K562 (cell line): ENCODE measurements around the gene PACSIN1. TPM values are rescaled to one million over a fixed set of nuclear protein-coding genes. Genes with fewer than 3 reads are reported as not detected.

Experiments
- BCL6 ChIP-seq: fragments of 250-450 bp; sonication (Bioruptor Pico); IDR thresholded peaks from 2 replicates; pipeline ENCODE4 v1.4.0; 2020
- BRCA1 ChIP-seq, 2 experiments: fragments of 450-650 bp in 1 of 2; sonication (generic) in 1 of 2; formaldehyde crosslinking in 1 of 2; IDR thresholded peaks; 2 replicates each; pipeline versions ENCODE4 v1.5.0 to v1.6.1; 2017 to 2020; ENCODE audit warnings: mild to moderate bottlenecking in 1 of 2, missing genetic modification reagents in 1 of 2
- CBX2 ChIP-seq: fragments of 200-600 bp; sonication (generic); IDR thresholded peaks from one replicate; pipeline ENCODE4 v1.6.1; 2012; ENCODE audit warnings: mild to moderate bottlenecking, low read length, inconsistent platforms; ENCODE audit not compliant: insufficient read depth, poor library complexity, severe bottlenecking
- CEBPG ChIP-seq, 3 experiments: fragments of 200-800 bp in 1 of 3; sonication (Bioruptor generic) in 1 of 3; sonication (generic) in 1 of 3; formaldehyde crosslinking in 1 of 3; IDR thresholded peaks in 2 of 3; conservative IDR thresholded peaks in 1 of 3; 2 replicates each; pipeline versions ENCODE4 v1.6.1 to v1.8.0; 2016 to 2022; ENCODE audit warnings: missing compliant biosample characterization in 2 of 3, missing genetic modification characterization in 2 of 3, mild to moderate bottlenecking in 1 of 3, missing genetic modification reagents in 1 of 3
- ETV1 ChIP-seq: fragments of 450-650 bp; conservative IDR thresholded peaks from 2 replicates; pipeline ENCODE4 v1.6.1; 2016; ENCODE audit warnings: missing genetic modification characterization, control low read depth, low read depth, missing compliant biosample characterization
- GATAD2A ChIP-seq: fragments of 450-650 bp; IDR thresholded peaks from 2 replicates; pipeline ENCODE4 v1.6.1; 2017
- HNRNPLL ChIP-seq: fragments of 200-400 bp; formaldehyde crosslinking; IDR thresholded peaks from 2 replicates; pipeline ENCODE4 v1.6.1; 2017; ENCODE audit warnings: low read length, low read depth, mild to moderate bottlenecking; ENCODE audit not compliant: poor library complexity, severe bottlenecking
- IRF2 ChIP-seq: sonication (generic); formaldehyde crosslinking; IDR thresholded peaks from 2 replicates; pipeline ENCODE4 v1.8.1; 2022; ENCODE audit warnings: mild to moderate bottlenecking, missing genetic modification reagents
- KDM4B ChIP-seq, 2 experiments: fragments of 450-650 bp in 1 of 2; sonication (generic) in 1 of 2; IDR thresholded peaks; 2 replicates each; pipeline ENCODE4 v1.6.1; 2016 to 2017; ENCODE audit warnings: borderline replicate concordance in 2 of 2, antibody characterized with exemption in 1 of 2, low read depth in 1 of 2, mild to moderate bottlenecking in 1 of 2
- NR3C1 ChIP-seq: sonication (generic); formaldehyde crosslinking; IDR thresholded peaks from 2 replicates; pipeline ENCODE4 v1.8.1; 2022; ENCODE audit warnings: missing genetic modification reagents
- RNF2 ChIP-seq: sonication (generic); IDR thresholded peaks from 2 replicates; pipeline ENCODE4 v1.6.1; 2016
- SMAD1 ChIP-seq: fragments of 150-350 bp; IDR thresholded peaks from 2 replicates; pipeline ENCODE4 v1.6.1; 2014; ENCODE audit warnings: low read length, low read depth; ENCODE audit not compliant: partially characterized antibody
- SMC3 ChIP-seq: conservative IDR thresholded peaks from 2 replicates; pipeline ENCODE4 v1.6.1; 2011; ENCODE audit warnings: low read depth, low read length, improper control_type of control experiment; ENCODE audit not compliant: insufficient read depth
- TAL1 ChIP-seq: fragments of 450-650 bp; IDR thresholded peaks from 2 replicates; pipeline ENCODE4 v1.6.1; 2016; ENCODE audit warnings: mild to moderate bottlenecking
- THRAP3 ChIP-seq: fragments of 450-650 bp; IDR thresholded peaks from 2 replicates; pipeline ENCODE4 v1.6.1; 2016; ENCODE audit warnings: mild to moderate bottlenecking, inconsistent platforms, borderline replicate concordance
- U2AF1 ChIP-seq: fragments of 200-400 bp; formaldehyde crosslinking; optimal IDR thresholded peaks from 2 replicates; pipeline ENCODE3; 2017; ENCODE audit warnings: mild to moderate bottlenecking, low read depth, low read length, moderate library complexity
- WHSC1 ChIP-seq: IDR thresholded peaks from one replicate; pipeline ENCODE4 v1.6.1; 2012; ENCODE audit warnings: low read length, control low read depth, inconsistent platforms
- ZFX ChIP-seq: sonication (generic); formaldehyde crosslinking; IDR thresholded peaks from 2 replicates; pipeline ENCODE4 v1.8.0; 2022; ENCODE audit warnings: mild to moderate bottlenecking, missing genetic modification reagents, moderate library complexity
- polyA plus RNA-seq, 8 experiments: library from polyadenylated mRNA; depleted of rRNA in 4 of 8; stranded (reverse) in 5 of 8; unstranded in 3 of 8; fragments of >200 nt; fragmentation: Nextera tagmentation in 2 of 8; fragmentation: Illumina TruSeq in 1 of 8; extraction: Ambion mirVana in 2 of 8; extraction: Trizol in 1 of 8; gene quantifications; 2 replicates each; pipeline versions ENCODE4 v1.2.1 to v1.2.3, GENCODE V29; 2011 to 2014; ENCODE audit warnings: inconsistent platforms in 1 of 8, missing spikeins in 1 of 8
- total RNA-seq, 7 experiments: library from RNA; depleted of rRNA in 6 of 7; stranded (reverse); fragments of >200 nt in 6 of 7; fragmentation: Illumina TruSeq in 2 of 7; extraction: Trizol in 2 of 7; gene quantifications; 2 replicates each; pipeline versions ENCODE4 v1.2.1 to v1.2.3, GENCODE V29; 2011 to 2021; ENCODE audit warnings: low replicate concordance in 1 of 7
- TF ChIP-seq, protein P1 (sequence below): conservative IDR thresholded peaks from 2 replicates; pipeline ENCODE4 v1.6.1; 2011; ENCODE audit warnings: low read depth, mild to moderate bottlenecking, low read length; ENCODE audit not compliant: control insufficient read depth
- TF ChIP-seq, protein P2 (sequence below): sonication (generic); formaldehyde crosslinking; IDR thresholded peaks from 2 replicates; pipeline ENCODE4 v1.8.0; 2022; ENCODE audit warnings: mild to moderate bottlenecking, missing genetic modification reagents, borderline replicate concordance
- TF ChIP-seq, protein P3 (sequence below): IDR thresholded peaks from 3 replicates; pipeline ENCODE4 v1.6.1; 2011; ENCODE audit warnings: borderline replicate concordance, mild to moderate bottlenecking, moderate library complexity; ENCODE audit not compliant: insufficient read length; ENCODE audit errors: extremely low read depth

PACSIN1 gene
- total and polyA plus RNA-seq, 9 of the 15 experiments (the other 6 are each of a cell fraction or from before 2014, with no cell fraction given): 0.01 to 1.7 (median 0.45) TPM

DNA sequence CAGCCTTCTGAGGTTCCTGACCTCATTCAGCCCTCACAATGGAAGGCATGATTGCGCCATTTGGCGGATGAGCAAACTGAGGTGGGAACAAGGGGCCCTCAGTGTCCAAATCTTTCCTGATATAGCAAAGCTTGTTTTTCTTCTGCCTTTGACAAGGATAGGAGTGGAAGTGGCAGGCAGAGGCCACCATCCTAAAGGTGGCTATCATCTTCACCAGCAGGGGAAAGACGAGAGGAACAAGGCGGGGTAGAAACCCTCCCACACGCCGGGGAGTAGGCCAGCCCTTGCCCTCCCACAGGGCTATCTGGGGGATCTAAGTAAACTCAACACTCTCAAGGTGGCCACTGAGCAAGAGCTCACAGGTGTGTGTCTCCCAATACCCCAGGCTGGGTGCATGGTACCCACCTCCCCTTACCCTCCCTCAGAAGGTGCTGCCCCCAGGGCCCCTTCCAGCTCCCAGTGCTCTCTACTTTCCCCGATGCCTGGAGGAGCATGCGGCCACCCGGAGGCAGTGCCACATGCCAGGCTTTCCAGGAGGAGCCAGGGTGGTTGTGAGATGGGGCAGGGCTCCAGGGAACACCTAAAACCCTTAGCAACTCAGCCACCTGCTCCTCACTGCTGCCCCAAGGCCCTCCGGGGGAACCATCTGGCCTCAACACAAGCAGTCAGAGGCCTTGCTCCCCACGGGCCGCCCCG, 79.0 kb downstream of the PACSIN1 start (continued):
- TF ChIP-seq KDM4B (IDR thresholded peaks at IDR 0.05; ENCODE audit: borderline replicate concordance in 2 of 2, low read depth in 1 of 2) (no peak), CEBPG (CRISPR knock-in tag; IDR thresholded peaks at IDR 0.05) (no peak; the same call in 1 of the 2 replicates), CEBPG (tag; conservative IDR thresholded peaks at IDR 0.05 in 1 of 2, IDR thresholded peaks at IDR 0.05 in 1 of 2) (peak; percentile 21 to 29; a peak in 1 of 4 replicates), IRF2 (CRISPR knock-in tag) (no peak), SMC3 (no peak), U2AF1 (no peak), RNF2 (no peak), WHSC1 (no peak), ETV1 (no peak), SMAD1 (no peak), BCL6 (CRISPR knock-in tag) (no peak), HNRNPLL (no peak), ZFX (peak; percentile 49; the same call in 1 of the 2 replicates), CBX2 (no peak), BRCA1 (IDR thresholded peaks at IDR 0.05) (no peak), BRCA1 (CRISPR knock-in tag; IDR thresholded peaks at IDR 0.05) (no peak), THRAP3 (no peak), NR3C1 (CRISPR knock-in tag) (no peak), TAL1 (peak; percentile 53; the same call in 1 of the 2 replicates), GATAD2A (0 out of 2 replicates have a peak, but pooled peaks have one; percentile 27)
- TF ChIP-seq, protein P1, sequence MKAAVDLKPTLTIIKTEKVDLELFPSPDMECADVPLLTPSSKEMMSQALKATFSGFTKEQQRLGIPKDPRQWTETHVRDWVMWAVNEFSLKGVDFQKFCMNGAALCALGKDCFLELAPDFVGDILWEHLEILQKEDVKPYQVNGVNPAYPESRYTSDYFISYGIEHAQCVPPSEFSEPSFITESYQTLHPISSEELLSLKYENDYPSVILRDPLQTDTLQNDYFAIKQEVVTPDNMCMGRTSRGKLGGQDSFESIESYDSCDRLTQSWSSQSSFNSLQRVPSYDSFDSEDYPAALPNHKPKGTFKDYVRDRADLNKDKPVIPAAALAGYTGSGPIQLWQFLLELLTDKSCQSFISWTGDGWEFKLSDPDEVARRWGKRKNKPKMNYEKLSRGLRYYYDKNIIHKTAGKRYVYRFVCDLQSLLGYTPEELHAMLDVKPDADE: peak; percentile 65; the same call in 1 of the 2 replicates
- TF ChIP-seq, protein P2, sequence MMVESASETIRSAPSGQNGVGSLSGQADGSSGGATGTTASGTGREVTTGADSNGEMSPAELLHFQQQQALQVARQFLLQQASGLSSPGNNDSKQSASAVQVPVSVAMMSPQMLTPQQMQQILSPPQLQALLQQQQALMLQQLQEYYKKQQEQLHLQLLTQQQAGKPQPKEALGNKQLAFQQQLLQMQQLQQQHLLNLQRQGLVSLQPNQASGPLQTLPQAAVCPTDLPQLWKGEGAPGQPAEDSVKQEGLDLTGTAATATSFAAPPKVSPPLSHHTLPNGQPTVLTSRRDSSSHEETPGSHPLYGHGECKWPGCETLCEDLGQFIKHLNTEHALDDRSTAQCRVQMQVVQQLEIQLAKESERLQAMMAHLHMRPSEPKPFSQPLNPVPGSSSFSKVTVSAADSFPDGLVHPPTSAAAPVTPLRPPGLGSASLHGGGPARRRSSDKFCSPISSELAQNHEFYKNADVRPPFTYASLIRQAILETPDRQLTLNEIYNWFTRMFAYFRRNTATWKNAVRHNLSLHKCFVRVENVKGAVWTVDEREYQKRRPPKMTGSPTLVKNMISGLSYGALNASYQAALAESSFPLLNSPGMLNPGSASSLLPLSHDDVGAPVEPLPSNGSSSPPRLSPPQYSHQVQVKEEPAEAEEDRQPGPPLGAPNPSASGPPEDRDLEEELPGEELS (CRISPR knock-in tag): no peak
- TF ChIP-seq, protein P3, sequence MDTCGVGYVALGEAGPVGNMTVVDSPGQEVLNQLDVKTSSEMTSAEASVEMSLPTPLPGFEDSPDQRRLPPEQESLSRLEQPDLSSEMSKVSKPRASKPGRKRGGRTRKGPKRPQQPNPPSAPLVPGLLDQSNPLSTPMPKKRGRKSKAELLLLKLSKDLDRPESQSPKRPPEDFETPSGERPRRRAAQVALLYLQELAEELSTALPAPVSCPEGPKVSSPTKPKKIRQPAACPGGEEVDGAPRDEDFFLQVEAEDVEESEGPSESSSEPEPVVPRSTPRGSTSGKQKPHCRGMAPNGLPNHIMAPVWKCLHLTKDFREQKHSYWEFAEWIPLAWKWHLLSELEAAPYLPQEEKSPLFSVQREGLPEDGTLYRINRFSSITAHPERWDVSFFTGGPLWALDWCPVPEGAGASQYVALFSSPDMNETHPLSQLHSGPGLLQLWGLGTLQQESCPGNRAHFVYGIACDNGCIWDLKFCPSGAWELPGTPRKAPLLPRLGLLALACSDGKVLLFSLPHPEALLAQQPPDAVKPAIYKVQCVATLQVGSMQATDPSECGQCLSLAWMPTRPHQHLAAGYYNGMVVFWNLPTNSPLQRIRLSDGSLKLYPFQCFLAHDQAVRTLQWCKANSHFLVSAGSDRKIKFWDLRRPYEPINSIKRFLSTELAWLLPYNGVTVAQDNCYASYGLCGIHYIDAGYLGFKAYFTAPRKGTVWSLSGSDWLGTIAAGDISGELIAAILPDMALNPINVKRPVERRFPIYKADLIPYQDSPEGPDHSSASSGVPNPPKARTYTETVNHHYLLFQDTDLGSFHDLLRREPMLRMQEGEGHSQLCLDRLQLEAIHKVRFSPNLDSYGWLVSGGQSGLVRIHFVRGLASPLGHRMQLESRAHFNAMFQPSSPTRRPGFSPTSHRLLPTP: no peak
